ENCODE measurements around the gene NPHS2.

The NPHS2 gene
- total RNA-seq, result 0 reads per million in 2 donors

DNA sequence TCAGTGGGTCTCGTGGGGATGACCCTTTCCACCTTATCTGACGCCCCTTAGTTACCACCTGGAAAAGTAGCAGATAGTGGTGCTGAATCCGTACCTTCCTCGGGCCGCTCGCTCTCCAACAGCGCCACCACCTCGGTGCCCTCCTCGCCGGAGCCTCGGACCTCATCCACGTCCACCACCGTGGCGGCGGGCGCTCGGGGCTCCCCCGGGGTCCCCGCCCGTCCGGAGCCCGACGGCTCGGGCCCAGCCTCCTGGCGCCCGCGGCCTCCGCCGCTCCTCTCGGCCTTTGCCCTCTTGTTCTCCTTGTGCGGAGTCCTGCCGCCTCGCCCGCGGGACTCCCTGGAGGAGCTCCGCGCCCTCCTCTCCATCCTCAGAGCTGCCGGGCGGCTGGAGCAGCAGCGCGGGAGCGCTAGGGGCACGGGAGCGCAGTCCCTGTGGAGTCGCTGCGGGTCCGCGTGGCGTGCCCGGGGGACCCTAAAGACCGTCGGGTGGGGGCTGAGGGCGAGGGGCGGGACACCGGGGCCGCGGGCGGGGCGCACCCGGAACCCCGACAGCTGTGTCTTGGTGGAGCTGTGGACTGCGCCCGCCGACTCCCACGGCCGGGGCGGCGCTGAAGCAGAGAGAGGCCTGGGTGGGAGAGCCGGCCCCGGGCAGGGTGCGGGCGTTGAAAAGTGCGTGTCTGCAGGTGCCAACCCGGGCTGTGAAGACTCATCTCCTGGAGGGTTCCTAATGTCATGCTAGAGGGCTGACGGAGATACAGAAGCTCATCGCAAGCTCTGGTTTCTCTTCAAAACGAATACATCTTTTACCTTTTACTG lies at the start of gene NPHS2:
Gene NPHS2, minus strand, starts transcription at position 452 of the 818 bp plus-strand sequence. Its CDS starts 84 bp downstream, at position 368.
- no peak for DNase-seq

DNA sequence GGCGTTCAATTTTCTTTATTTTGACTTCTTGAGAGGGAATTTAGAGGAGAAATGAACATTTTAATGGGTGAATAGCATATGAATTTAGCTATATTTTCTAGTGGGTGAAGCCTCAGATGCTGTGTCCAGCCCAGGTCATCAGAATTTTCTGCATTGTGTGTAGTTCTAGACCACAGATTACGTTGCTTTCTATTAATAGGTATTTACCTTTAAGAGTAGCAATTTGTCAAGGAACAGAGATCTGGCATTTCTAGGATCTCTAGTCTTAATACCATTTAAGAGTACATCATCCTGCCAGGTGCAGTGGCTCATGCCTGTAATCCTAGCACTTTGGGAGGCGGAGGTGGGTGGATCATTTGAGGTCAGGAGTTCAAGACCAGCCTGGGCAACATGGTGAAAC lies 36.6 kb upstream of the NPHS2 start:
- no peak for DNase-seq

DNA sequence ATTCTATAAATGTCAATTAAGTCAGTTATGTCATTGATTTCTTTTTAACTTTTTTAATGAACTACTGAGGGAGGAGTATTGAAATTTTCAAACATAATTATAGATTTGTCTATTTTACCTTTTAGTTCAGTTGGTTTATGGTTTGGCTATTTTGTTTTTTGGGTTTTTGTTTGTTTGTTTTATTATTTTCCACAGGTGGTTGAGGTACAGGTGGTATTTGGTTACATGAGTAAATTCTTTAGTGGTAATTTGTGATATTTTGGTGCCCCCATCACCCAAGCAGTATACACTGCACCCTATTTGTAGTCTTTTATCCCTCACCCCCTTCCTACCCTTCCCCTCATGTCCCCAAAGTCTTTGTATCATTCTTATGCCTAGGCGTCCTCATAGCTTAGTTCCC lies 25.3 kb upstream of the NPHS2 start:
- no peak for DNase-seq

DNA sequence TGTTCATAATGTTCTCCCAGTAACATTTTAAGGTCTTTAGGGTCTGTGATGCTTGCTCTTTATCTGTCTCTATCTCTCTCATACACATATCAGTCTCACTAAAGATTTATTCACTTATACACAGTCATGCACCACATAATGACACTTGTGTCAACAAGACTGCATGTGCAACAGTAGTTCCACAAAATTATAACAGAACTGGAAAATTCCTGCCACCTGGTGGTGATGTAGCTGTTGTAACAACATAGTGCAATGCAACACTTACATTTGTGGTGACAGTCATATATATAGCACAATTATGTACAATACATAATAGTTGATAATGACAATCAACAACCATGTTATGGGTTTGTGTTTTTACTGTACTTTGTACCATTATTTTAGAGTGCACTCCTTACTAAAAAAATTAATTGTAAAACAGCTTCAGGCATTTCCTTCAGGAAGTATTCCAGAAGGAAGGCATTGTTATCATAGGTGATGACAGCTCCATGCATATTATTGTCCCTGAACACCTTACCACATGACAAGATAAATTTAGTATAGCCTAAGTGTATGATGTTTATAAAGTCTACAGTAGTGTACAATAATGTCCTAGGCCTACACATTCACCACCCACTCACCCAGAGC lies 24.0 kb upstream of the NPHS2 start:
- no peak for DNase-seq

DNA sequence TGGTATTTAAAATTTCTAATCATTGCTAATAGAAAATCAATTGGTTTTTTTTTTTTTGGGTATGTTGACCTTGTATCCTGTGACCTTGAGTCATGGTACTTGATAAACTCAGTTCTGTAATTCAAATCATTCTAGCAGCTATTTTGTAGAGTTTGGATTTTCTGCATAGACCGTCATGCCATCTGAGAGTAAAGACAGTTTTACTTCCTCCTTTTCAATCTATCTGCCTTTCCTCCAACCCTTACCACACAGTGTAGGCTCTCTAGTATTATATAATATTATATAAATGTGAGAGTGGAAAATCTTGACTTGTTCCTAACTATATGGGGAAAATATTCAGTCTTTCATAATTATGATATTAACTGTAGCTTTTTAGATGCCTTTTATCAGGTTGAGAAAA lies 22.9 kb upstream of the NPHS2 start:
- no peak for DNase-seq

DNA sequence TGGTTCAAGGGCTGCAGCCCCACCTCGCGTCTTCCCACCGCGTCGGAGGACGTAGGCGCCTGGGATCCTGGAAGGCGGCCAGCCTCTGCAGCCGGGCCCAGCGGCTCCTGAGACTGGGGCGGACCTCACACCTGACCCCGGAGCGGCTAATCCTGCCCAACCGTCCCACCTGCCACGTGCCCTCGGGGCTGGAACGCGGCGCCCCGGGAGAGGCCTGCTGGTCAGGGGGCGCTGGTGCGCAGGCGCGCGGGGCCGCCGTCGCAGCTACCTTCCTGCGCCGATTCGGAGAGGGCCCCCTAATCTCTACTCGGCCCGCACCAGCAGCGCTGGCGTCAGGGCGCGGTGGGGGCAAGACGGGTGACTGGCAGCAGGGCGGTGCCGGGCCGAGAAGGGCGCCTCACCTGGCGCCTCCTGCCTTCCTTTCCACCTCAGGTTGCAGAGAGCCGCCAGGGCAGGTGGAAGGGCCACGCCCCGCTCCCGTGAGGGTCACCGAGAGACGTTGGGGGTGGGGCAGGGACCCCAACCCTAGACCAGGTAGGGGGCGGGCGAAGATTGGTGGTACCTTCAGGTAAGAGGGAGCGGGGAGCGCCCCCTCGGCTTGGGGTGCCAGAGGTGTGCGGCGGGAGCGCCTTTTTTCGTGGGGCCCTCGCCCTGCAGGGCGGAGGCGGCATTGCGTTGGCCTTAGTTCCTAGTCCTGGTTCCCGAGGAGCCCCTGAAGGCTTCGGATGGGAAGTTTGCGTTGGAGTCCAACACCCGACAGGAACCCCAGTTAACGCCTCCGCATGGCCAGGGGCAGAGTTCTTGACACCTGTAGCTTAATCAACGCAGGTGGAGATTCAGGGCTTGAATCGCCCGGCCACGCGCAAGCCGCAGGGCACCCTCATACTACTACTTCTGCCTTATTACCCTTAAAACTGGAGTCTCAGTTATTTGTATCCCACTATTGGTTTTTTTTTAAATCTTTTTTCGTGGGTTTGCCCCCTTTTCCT lies 16.1 kb upstream of the NPHS2 start, which contains the start of gene TDRD5:
Gene TDRD5, plus strand, starts transcription at position 241 of the 989 bp plus-strand sequence. CDS start 784 bp downstream, outside the sequence.
- no peak for DNase-seq

DNA sequence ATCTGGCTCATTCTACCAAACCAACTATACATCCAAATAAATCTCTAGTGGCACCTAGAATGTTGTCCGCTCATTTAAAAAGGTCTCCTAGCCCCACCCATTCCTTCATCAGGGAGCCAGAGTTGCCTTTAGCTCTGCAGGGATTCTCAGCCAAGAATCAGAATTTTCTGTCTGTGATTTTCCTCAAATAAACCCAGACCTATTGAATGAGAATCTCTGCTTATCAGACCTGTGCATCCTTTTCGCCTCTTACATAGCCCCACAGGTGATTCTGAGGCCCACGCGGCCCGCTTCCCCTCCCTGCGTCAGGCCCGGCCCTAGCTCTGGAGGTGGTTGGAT lies 15.5 kb upstream of the NPHS2 start:
- no peak for DNase-seq

DNA sequence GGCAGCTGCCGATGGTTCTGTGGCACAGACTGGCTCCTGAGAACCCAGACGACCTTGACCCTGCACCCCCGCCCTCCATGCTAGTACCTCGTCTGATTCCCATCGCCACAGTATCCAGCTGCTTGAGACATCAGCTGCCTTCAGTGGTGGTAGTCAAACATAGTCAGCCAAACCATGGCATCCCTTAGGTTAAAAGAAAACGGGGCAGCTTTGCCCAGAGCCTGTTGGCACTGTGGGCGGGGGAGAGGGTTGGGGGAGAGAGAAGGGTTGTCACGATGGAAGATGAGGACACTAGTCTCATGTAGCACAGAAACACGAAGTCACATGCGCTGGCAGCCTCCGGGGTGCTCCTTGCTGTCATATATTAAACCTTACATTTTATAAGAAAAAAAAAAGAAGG lies 14.9 kb upstream of the NPHS2 start:
- no peak for DNase-seq

DNA sequence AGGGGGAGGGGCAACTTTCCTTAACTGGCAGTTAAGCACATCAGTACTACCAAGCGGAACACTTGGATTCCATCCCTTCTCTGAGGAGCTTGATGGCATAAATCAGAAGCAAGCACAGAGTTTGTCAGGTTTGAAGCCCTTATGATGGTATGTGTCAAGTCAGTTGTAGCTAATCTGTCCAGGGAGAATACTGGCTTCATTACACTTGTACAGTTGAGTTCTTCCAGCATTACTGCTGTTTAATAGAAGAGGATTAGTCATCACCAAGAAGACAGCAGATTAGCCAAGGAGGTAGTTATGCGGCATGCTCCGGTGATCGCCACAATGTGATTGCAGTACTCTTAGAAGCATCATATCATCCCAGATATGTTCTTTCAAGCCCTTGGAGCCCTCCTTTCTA lies 13.8 kb upstream of the NPHS2 start:
- no peak for DNase-seq

DNA sequence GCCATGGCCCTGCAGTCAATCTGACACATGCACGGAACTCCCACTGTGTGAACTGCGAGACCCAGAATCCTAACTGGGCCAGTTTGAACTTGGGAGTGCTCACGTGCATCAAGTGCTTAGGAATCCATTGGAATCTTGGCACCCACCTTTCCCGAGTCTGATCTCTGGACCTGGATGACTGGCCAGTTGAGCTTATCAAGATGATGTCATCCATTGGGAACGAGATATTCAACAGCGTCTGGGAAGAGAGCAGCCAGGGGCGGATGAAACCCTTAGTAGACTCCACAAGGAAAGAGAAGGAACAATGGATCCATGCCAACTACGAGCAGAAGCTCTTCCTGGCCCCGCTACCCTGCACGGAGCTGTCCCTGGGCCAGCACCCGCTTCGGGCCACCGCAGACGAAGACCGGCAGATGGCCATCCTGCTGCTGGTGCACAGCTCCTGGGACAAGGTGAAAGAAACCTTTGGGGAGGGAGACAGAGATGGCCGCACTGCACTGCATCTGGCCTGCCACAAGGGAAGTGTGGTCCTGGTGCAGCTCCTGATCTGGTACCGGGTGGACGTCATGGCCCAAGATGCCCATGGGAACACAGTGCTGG lies 12.8 kb upstream of the NPHS2 start:
- no peak for DNase-seq

DNA sequence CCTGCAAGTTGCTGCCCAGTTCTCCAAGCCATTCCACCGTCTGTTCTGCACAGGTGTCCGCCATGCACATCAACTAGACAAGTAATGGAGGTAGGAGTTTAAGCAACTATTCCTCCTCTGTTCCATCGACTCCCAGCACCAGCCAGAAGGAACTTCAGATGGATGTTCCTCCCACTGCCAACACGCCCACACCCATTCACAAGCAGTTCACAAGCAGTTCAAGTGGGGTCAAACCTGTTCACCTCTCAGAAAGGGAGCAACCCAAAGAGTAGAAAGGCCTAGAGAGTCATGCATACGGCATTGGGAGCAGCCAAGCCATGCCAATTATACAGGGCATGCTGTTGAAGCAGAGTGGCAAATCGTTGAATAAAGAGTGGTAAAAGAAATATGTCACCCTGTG lies 11.6 kb upstream of the NPHS2 start:
- no peak for DNase-seq

DNA sequence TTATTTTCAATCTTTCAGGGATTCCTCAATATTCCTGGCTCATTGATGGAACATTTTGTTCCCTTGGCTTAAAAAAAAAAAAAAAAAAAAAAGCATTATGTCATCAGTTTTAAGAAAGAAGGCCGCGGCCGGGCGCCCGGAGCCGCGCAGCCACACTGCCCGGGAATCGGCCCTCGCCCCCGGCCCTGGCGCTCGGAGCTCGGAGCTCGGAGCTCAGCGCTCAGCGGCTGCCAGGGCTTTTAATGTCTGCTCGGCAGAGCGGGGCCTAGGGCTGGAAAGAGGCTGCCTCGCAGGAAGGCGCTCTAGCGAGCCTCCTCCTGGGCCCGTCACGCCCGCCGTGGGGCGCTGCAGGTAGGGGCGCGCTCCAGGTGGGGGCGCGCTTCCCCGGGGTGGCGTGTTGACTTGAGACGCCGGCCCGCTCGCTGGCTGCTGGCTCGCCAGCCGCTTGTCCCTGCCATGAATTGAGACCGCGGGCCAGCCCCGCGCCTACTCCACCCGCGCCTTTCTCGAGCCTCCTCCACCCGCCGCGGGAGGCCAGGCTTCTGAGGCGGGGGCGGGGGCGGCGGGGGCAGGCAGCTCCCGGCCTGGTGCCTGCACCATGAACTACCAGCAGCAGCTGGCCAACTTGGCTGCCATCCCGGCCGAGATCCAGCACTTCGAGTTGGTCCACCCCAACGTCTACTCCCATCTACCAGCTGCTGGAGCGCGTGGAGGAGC lies 10.5 kb upstream of the NPHS2 start:
- DNase-seq, result no peak

DNA sequence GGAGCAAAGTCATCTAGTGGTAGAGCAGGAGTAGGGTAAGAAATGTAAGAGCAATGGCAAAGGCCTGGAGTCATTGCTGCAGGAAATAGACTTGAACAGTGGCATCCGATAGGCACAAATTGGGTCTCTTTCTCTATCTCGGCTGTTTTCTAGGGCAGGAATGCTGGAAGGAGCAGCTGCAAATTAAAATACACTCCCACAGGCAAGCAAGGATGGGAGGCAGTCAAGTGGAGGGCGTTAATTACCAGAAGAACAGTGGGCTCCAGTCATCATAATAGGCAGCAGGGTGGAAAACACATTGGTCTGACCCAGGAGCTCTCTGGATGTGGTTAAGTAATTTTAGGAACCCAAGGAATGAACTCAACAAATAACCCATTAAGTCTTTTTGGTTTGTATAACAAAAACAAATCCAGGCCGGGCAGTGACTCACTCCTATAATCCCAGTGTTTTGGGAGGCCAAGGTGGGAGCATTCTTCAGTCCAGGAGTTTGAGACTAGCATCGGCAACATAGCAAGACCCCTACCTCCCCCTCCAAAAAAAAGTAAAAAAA lies 8.1 kb upstream of the NPHS2 start:
- DNase-seq, result no peak

DNA sequence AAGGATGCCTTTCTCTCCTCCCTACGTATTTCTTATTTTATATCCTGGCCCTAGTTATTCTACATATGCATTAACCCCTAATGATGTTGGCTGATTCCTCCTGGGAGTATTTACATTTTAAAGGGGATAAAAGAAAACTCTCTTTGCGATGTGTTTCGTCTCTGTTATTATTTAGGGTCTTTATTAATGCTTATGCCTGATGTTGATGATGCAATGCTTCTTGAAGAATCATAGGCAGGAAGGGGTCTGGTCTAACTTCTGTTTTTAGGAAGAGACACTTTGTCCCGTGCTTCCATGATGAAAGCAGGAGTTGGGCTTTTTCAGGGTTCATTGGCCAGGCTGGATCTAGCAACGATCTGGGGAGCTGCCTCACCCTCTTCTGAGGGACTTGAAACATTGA lies 761 bp upstream of the NPHS2 start:
- no peak for DNase-seq

DNA sequence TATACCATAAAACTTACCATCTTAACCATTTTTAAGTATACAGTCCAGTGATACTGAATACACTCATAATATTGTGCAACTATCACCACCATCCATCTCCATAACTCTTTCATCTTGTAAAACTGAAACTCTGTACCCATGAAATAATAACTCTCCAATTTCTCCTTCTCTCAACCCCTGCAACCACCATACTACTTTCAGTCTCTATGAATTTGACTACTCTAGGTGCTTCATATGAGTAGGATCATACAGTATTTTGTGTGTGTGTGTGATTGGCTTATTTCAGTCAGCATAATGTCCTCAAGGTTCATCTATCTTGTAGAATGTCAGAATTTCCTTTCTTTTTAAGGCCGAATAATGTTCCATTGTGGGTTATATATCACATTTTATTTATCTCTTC lies 17.7 kb downstream of the NPHS2 start:
- DNase-seq, result no peak

DNA sequence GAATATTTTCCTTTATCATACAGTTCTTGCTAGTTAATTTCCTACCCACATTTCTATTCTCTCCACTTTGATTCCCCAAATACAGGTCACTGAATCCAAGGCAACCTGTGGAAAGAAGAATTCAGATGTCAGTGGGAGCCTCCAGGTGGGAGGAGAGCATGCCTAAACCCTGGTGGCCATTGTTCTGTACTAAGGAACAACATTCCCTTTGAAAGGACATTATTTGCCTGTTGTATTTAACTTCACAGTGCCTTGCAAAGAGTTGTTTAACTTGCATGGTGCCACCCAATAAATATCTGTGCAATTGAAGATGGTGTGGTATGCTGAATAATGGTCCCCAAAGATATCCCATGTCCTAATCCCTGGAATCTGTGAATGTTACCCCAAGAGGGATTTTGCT lies 21.3 kb downstream of the NPHS2 start:
- DNase-seq, result no peak

DNA sequence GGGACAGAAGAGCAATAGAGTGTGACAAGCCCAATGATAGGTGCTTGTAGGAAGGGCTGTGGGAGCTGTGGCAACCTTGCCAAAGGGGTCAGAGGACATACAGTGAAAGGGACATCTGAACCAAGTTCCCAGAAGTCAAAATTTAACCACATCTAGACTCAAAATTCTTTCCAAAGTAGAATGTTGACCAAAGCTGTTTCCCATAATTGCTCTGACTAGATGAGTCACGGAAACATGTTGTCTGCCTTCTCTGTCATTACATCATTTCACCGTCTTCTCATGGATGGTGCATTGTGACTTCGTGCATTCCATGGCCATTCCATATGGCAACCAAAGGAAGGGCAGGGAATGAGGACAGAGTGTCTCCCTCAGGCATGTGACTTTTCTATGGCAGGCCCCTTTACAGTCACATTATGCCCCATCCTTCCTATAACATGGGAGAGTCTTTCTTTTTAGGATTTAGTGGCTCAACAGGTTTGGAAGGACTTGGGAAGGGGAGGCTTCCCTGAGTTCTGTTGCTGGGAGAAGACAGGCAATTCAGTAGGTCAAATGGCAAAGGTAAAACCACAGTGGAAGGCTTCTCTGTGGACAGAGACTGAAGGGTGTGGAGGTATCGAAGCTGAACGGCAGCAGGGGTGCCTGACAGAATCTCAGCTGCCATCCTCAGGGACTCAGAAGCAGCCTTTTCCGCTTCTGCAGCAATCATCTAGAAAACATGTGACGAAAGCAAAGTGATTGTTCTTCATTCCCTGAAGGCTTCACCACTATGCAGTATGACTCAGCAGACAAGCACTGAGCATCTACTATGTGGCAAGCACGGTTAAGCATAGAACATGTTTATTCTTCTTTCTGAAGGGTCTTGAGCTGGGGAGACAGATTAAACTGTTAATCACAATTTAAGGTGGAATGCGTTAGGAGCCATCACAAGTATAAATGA lies 24.7 kb downstream of the NPHS2 start:
- DNase-seq, result no peak

DNA sequence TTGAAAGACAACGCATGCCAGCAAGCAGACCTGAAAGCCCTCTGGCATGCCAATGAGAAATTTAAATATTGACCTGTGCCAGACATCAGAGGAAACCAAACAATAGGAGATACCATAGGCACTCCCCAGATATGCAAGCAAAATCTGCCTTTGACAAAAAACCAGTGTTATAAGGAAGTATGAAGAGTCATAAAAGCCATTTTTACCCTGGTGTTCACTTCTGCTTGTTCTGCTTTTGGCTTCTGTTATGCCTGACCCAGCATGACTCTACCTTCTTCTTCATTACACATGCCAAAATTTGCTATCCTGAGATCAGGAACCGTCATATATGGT lies 26.4 kb downstream of the NPHS2 start:
- no peak for DNase-seq

DNA sequence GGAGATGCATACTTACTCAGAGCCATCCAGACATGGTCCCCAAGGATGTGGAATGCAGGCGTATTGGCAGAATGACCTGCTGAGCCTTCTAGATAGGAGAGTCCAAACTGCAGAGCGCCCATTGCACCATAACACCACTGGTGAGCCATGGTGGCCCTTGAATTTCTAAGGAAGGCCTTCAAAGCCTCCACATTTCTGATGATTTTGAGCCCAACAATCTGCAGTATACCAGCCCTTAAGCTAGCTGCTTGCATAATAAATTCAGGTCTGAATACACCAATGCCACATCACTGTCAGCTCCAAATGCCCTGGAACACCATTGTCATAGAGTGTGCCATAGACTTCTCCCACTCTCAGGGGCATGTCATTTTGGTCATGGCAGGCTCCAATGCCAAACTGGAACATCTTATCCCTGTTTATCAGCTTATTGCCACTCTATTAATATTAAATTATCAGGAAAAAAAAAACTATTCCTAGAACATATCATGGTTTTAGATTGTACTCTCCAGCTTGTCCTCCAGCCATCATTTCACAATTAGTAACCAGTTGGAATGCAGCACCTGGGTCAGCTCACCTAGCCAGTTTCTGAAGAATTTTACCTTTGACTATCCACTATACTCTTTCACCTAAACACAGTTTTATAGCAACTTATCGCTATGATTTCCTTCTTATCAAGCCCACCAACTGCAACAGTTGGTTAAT lies 26.9 kb downstream of the NPHS2 start:
- no peak for DNase-seq

DNA sequence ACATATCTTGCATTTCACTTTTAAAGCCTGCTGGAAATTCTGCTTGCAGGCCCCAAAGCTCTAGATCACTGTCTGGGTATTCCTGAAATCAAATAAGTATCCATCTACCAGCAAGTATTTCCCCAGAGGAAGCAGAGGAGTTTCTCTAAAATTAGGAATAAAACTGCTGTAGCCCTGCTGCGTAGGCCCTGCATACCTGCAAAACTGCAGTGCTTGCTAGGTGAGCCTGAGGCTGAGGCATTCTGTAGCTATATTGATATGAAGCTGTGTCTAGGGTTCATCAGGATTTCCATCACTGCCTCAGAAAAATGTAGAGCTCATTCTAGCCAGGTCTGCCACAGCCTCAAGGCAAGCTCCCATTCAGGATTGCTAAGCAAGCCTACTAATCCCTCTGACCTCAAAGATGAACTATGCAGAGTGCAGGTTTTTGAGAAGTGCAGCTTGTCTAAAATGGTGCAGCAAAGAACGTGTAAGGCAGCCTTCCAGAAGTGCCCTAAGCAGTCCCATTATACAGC lies 28.7 kb downstream of the NPHS2 start:
- no peak for DNase-seq

Measured in T-helper 9 cell (primary cell).